Activated CD8-positive, alpha-beta T cell treated with anti-CD3 and anti-CD28 coated beads for 36 hours (primary cell): ENCODE results near the gene APPBP2. TPM values are rescaled to one million over a fixed set of nuclear protein-coding genes. Genes with fewer than 3 reads are reported as not detected.
"Not testable (repeated sequence)": the region's sequence is repeated elsewhere in the genome, so short reads cannot be mapped to it uniquely, and the experiment has no call there.

Experiments
- ATAC-seq: fragments of 200-7000 bp; cut with Tn5 transposase; one replicate; pipeline ENCODE4 v1.10.0; 2021; ENCODE audit warnings: mild to moderate bottlenecking, moderate library complexity
- CTCF ChIA-PET: fragments of 350-600 bp; sonication (Branson Sonifier 250); formaldehyde crosslinking; loops from one replicate; lab custom pipeline; 2021; ENCODE audit warnings: antibody characterized with exemption; lab: Charles Lee
- POLR2A ChIA-PET: fragments of 350-600 bp; sonication (Branson Sonifier 250); formaldehyde crosslinking; loops from one replicate; lab custom pipeline; 2021; ENCODE audit warnings: antibody characterized with exemption; lab: Charles Lee
- DNase-seq: peaks from one replicate; pipeline ENCODE4 v3.0.0-alpha.2; 2020
- H3K27ac Mint-ChIP-seq: one replicate; pipeline ENCODE4 v1.8.0; 2021; ENCODE audit warnings: mild to moderate bottlenecking, mixed read lengths
- H3K27me3 Mint-ChIP-seq: one replicate; pipeline ENCODE4 v1.8.0; 2021; ENCODE audit warnings: mixed read lengths
- H3K36me3 Mint-ChIP-seq: one replicate; pipeline ENCODE4 v1.8.0; 2021; ENCODE audit warnings: low read depth, mixed read lengths
- H3K4me1 Mint-ChIP-seq: one replicate; pipeline ENCODE4 v1.8.0; 2021; ENCODE audit warnings: low read depth, mixed read lengths
- H3K4me3 Mint-ChIP-seq: one replicate; pipeline ENCODE4 v1.8.0; 2021; ENCODE audit warnings: mild to moderate bottlenecking, moderate library complexity, mixed read lengths
- H3K9me3 Mint-ChIP-seq: one replicate; pipeline ENCODE4 v1.8.0; 2021; ENCODE audit warnings: mixed read lengths
- CTCF ChIP-seq: fragments of 200-600 bp; IDR thresholded peaks from one replicate; pipeline ENCODE4 v1.8.0; 2022; ENCODE audit warnings: antibody characterized with exemption, mild to moderate bottlenecking
- intact Hi-C: fragments of 100-400 bp; cut with micrococcal nuclease; formaldehyde crosslinking; loops from one replicate; pipeline ENCODE4 v1.10.0; 2022
- total RNA-seq, 2 experiments: library from RNA; stranded (reverse); gene quantifications; one replicate each; pipeline ENCODE4 v1.2.3, GENCODE V29; 2021

The APPBP2 gene
- total RNA-seq, 2 experiments from 2014 or later, result 22.5 to 22.8 TPM

- CTCF ChIA-PET, result interaction anchor here (2.1 kb wide), 1 partner anchor 12 kb away, joined by 12 read pairs; no protein-coding TSS in a partner anchor
These were observed 31.8 kb upstream of the APPBP2 start for GRCh38 chr17:60557805-60558204.

GRCh38 chr17:60555786-60556185 is 29.7 kb upstream of the APPBP2 start:
- Mint-ChIP-seq H3K27me3 (no peaks in the 10 kb centered on the region), H3K36me3 (no peaks in the 10 kb centered on the region), H3K27ac (no peak overlapping the region), H3K9me3 (peaks cover 8% of the 10 kb centered on the region), H3K4me3 (no peak overlapping the region), H3K4me1 (no peaks in the 10 kb centered on the region)
- intact Hi-C loops, result no loop called here
- ChIA-PET POLR2A (no interaction called here), CTCF (no interaction called here)
- no peak for TF ChIP-seq CTCF
- DNase-seq, result no peak
- no peak for ATAC-seq

More at GRCh38 chr17:60557805-60558204, 31.8 kb upstream of the APPBP2 start:
- no peaks in the 10 kb centered on the region for H3K27me3 Mint-ChIP-seq
- peaks cover 8% of the 10 kb centered on the region for H3K9me3 Mint-ChIP-seq
- no peaks in the 10 kb centered on the region for H3K4me1 Mint-ChIP-seq
- ATAC-seq, result no peak
- no peaks in the 10 kb centered on the region for H3K36me3 Mint-ChIP-seq
- no peak for DNase-seq
- intact Hi-C loops, result no loop called here
- no peak for TF ChIP-seq CTCF
- H3K27ac Mint-ChIP-seq, result no peak overlapping the region
- POLR2A ChIA-PET, result no interaction called here
- H3K4me3 Mint-ChIP-seq, result no peak overlapping the region

GRCh38 chr17:60554377-60554788 is 28.3 kb upstream of the APPBP2 start:
- Mint-ChIP-seq H3K4me3 (no peak overlapping the region), H3K27ac (no peak overlapping the region), H3K4me1 (no peaks in the 10 kb centered on the region), H3K36me3 (no peaks in the 10 kb centered on the region), H3K27me3 (no peaks in the 10 kb centered on the region), H3K9me3 (peaks cover 8% of the 10 kb centered on the region)
- POLR2A ChIA-PET, result interaction anchor here (0.5 kb wide), 1 partner anchor 160 kb away, joined by 3 read pairs; no protein-coding TSS in a partner anchor
- ATAC-seq, result no peak
- no peak for DNase-seq
- CTCF ChIA-PET, result no interaction called here
- TF ChIP-seq CTCF, result no peak
- intact Hi-C loops, result no loop called here

- H3K9me3 Mint-ChIP-seq, ATAC-seq, DNase-seq, H3K4me1 Mint-ChIP-seq, H3K36me3 Mint-ChIP-seq, H3K4me3 Mint-ChIP-seq, intact Hi-C loops, H3K27me3 Mint-ChIP-seq, POLR2A ChIA-PET, CTCF ChIA-PET, H3K27ac Mint-ChIP-seq: not testable (repeated sequence)
These were observed 26.2 kb upstream of the APPBP2 start for GRCh38 chr17:60552255-60552654.

GRCh38 chr17:60548990-60549389 is 22.9 kb upstream of the APPBP2 start:
- ChIA-PET CTCF (no interaction called here), POLR2A (no interaction called here)
- H3K27me3 Mint-ChIP-seq, result no peaks in the 10 kb centered on the region
- intact Hi-C loops, result no loop called here
- H3K4me1 Mint-ChIP-seq, result no peaks in the 10 kb centered on the region
- no peaks in the 10 kb centered on the region for H3K36me3 Mint-ChIP-seq
- ATAC-seq (no peak), DNase-seq (no peak)
- no peak overlapping the region for H3K4me3 Mint-ChIP-seq
- TF ChIP-seq CTCF, result no peak
- H3K9me3 Mint-ChIP-seq, result no peaks in the 10 kb centered on the region
- no peak overlapping the region for H3K27ac Mint-ChIP-seq
